Panc1 (cell line): ENCODE measurements around the gene PDZRN4.

Experiments used
- POLR2AphosphoS5 ChIP-seq: IDR thresholded peaks from 2 replicates; pipeline ENCODE4 v1.6.1; 2012; ENCODE audit warnings: mild to moderate bottlenecking, low read depth, low read length, moderate library complexity
- REST ChIP-seq, 2 experiments: IDR thresholded peaks; 2 replicates each; pipeline ENCODE4 v1.6.1; 2011 to 2012; ENCODE audit warnings: low read depth in 2 of 2, control low read depth in 1 of 2, low read length in 1 of 2, mild to moderate bottlenecking in 1 of 2, moderate library complexity in 1 of 2; ENCODE audit not compliant: insufficient read depth in 1 of 2
- SIN3A ChIP-seq: IDR thresholded peaks from 2 replicates; pipeline ENCODE4 v1.6.1; 2012; ENCODE audit warnings: low read depth, mild to moderate bottlenecking, low read length, moderate library complexity, borderline replicate concordance; ENCODE audit not compliant: insufficient read depth
- TF ChIP-seq, protein P1 (sequence below): fragments of 450-650 bp; IDR thresholded peaks from 2 replicates; pipeline ENCODE4 v1.5.1; 2017; ENCODE audit warnings: mild to moderate bottlenecking

- TF ChIP-seq, protein P1, sequence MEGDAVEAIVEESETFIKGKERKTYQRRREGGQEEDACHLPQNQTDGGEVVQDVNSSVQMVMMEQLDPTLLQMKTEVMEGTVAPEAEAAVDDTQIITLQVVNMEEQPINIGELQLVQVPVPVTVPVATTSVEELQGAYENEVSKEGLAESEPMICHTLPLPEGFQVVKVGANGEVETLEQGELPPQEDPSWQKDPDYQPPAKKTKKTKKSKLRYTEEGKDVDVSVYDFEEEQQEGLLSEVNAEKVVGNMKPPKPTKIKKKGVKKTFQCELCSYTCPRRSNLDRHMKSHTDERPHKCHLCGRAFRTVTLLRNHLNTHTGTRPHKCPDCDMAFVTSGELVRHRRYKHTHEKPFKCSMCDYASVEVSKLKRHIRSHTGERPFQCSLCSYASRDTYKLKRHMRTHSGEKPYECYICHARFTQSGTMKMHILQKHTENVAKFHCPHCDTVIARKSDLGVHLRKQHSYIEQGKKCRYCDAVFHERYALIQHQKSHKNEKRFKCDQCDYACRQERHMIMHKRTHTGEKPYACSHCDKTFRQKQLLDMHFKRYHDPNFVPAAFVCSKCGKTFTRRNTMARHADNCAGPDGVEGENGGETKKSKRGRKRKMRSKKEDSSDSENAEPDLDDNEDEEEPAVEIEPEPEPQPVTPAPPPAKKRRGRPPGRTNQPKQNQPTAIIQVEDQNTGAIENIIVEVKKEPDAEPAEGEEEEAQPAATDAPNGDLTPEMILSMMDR = no peak
- TF ChIP-seq SIN3A = no peak
- TF ChIP-seq POLR2AphosphoS5 = no peak
- no peak for TF ChIP-seq REST (IDR thresholded peaks at IDR 0.05; ENCODE audit: insufficient read depth in 1 of 2, low read depth in 2 of 2, low read length in 1 of 2)
These were observed 348.8 kb downstream of the PDZRN4 start for GRCh38 chr12:41536813-41537490.
